GM18520 (cell line): ENCODE results near the gene VWA3B.
"Not testable (repeated sequence)": the region's sequence is repeated elsewhere in the genome, so short reads cannot be mapped to it uniquely, and the experiment has no call there.

ENCODE experiments used
- ATAC-seq: cut with Tn5 transposase; IDR thresholded peaks from one replicate; pipeline ENCODE4 v1.9.1; 2021; ENCODE audit not compliant: unreplicated experiment

The VWA3B gene

GRCh38 chr2:98130073-98130472, 43.1 kb downstream of the VWA3B start:
- not testable (repeated sequence) for ATAC-seq

GRCh38 chr2:98134172-98135005, 47.4 kb downstream of the VWA3B start:
- peak; percentile 41 for ATAC-seq

- no peak for ATAC-seq
Measured at GRCh38 chr2:98137196-98137595, 50.2 kb downstream of the VWA3B start.

GRCh38 chr2:98138978-98139377, 52.0 kb downstream of the VWA3B start:
- ATAC-seq = not testable (repeated sequence)

GRCh38 chr2:98140210-98140609, 53.2 kb downstream of the VWA3B start:
- no peak for ATAC-seq

GRCh38 chr2:98142106-98142791, 55.3 kb downstream of the VWA3B start:
- ATAC-seq = no peak

GRCh38 chr2:98145070-98145469, 58.1 kb downstream of the VWA3B start:
- no peak for ATAC-seq

- not testable (repeated sequence) for ATAC-seq
Measured at GRCh38 chr2:98147900-98148299, 60.9 kb downstream of the VWA3B start.

- no peak for ATAC-seq
Measured at GRCh38 chr2:98148595-98149332, 61.8 kb downstream of the VWA3B start.

GRCh38 chr2:98149333-98149697, 62.3 kb downstream of the VWA3B start:
- no peak for ATAC-seq

- ATAC-seq = no peak
Measured at GRCh38 chr2:98153481-98153880, 66.5 kb downstream of the VWA3B start.

GRCh38 chr2:98155291-98155690, 68.3 kb downstream of the VWA3B start:
- ATAC-seq = no peak

GRCh38 chr2:98155716-98156115, 68.7 kb downstream of the VWA3B start:
- ATAC-seq = no peak

GRCh38 chr2:98156304-98156703, 69.3 kb downstream of the VWA3B start:
- no peak for ATAC-seq

- no peak for ATAC-seq
Measured at GRCh38 chr2:98157557-98157956, 70.6 kb downstream of the VWA3B start.

GRCh38 chr2:98158305-98158704, 71.3 kb downstream of the VWA3B start:
- no peak for ATAC-seq

- ATAC-seq = no peak
Measured at GRCh38 chr2:98160554-98160953, 73.6 kb downstream of the VWA3B start.

- ATAC-seq = no peak
Measured at GRCh38 chr2:98161186-98161585, 74.2 kb downstream of the VWA3B start.

- ATAC-seq = no peak
Measured at GRCh38 chr2:98164256-98164655, 77.3 kb downstream of the VWA3B start.

- no peak for ATAC-seq
Measured at GRCh38 chr2:98165516-98166071, 78.6 kb downstream of the VWA3B start.

GRCh38 chr2:98167916-98168315, 80.9 kb downstream of the VWA3B start:
- no peak for ATAC-seq
